CD4-positive, CD25-positive, alpha-beta regulatory T cell (primary cell): ENCODE measurements around the gene FAM53B. TPM values are rescaled to one million over a fixed set of nuclear protein-coding genes. Genes with fewer than 3 reads are reported as not detected.

Source experiments
- ATAC-seq, 2 donors: fragments of 150-1000 bp; cut with Tn5 transposase; one replicate each; pipeline ENCODE4 v1.10.0; 2021; ENCODE audit warnings: low read depth in 2 of 2, moderate number of reproducible peaks in 2 of 2, moderate library complexity in 1 of 2
- DNase-seq, 3 donors: peaks; one replicate each; pipeline versions ENCODE4 v3.0.0 to v3.0.0-alpha.2; 2012 to 2022; ENCODE audit warnings: mixed read lengths in 1 of 3
- H3K27ac ChIP-seq: one replicate; pipeline ENCODE4 v1.7.0; 2013; ENCODE audit warnings: mild to moderate bottlenecking, low read length; ENCODE audit not compliant: insufficient read depth, poor library complexity, severe bottlenecking
- H3K27me3 ChIP-seq: one replicate; pipeline ENCODE4 v1.7.0; 2013; ENCODE audit warnings: low read length; ENCODE audit not compliant: control insufficient read depth, insufficient read depth
- H3K36me3 ChIP-seq: one replicate; pipeline ENCODE4 v1.7.0; 2013; ENCODE audit warnings: mild to moderate bottlenecking, low read length, moderate library complexity; ENCODE audit not compliant: control insufficient read depth, insufficient read depth
- H3K4me1 ChIP-seq: 2 replicates; pipeline ENCODE4 v1.7.0; 2013; ENCODE audit warnings: mild to moderate bottlenecking, low read length; ENCODE audit not compliant: insufficient read depth, control insufficient read depth, poor library complexity, severe bottlenecking
- H3K4me3 ChIP-seq: one replicate; pipeline ENCODE4 v1.7.0; 2013; ENCODE audit warnings: low read depth, mild to moderate bottlenecking, low read length, moderate library complexity
- H3K9me3 ChIP-seq, 2 experiments: 1 replicate in 1 of 2; 2 replicates in 1 of 2; pipeline ENCODE4 v1.7.0; 2013; ENCODE audit warnings: low read length in 2 of 2, mild to moderate bottlenecking in 1 of 2, moderate library complexity in 1 of 2; ENCODE audit not compliant: control insufficient read depth in 2 of 2
- H3K27ac Mint-ChIP-seq, 3 donors: one replicate each; pipeline ENCODE4 v1.8.0; 2020 to 2022; ENCODE audit warnings: mild to moderate bottlenecking in 3 of 3, mixed read lengths in 3 of 3, moderate library complexity in 2 of 3
- H3K27me3 Mint-ChIP-seq: one replicate; pipeline ENCODE4 v1.8.0; 2022; ENCODE audit warnings: mild to moderate bottlenecking, mixed read lengths
- H3K36me3 Mint-ChIP-seq: one replicate; pipeline ENCODE4 v1.8.0; 2020; ENCODE audit warnings: mixed read lengths
- H3K4me1 Mint-ChIP-seq, 4 donors: one replicate each; pipeline ENCODE4 v1.8.0; 2020 to 2022; ENCODE audit warnings: mixed read lengths in 4 of 4, mild to moderate bottlenecking in 1 of 4
- H3K4me3 Mint-ChIP-seq, 4 donors: one replicate each; pipeline ENCODE4 v1.8.0; 2020 to 2022; ENCODE audit warnings: mild to moderate bottlenecking in 4 of 4, mixed read lengths in 4 of 4, moderate library complexity in 3 of 4
- H3K9me3 Mint-ChIP-seq, 7 donors: one replicate each; pipeline ENCODE4 v1.8.0; 2020 to 2022; ENCODE audit warnings: mixed read lengths in 7 of 7, mild to moderate bottlenecking in 3 of 7, moderate library complexity in 2 of 7
- polyA plus RNA-seq, 4 donors: library from polyadenylated mRNA; unstranded; fragments of 300-500 nt; fragmentation: Illumina TruSeq; gene quantifications; one replicate each; pipeline ENCODE4 v1.2.3, GENCODE V29; 2021
- total RNA-seq: library from RNA; stranded (reverse); gene quantifications from one replicate; pipeline ENCODE4 v1.2.3, GENCODE V29; 2022

FAM53B gene
- total and polyA plus RNA-seq, 5 donors from 2014 or later = 5.8 to 116 (median 15.0) TPM

DNA sequence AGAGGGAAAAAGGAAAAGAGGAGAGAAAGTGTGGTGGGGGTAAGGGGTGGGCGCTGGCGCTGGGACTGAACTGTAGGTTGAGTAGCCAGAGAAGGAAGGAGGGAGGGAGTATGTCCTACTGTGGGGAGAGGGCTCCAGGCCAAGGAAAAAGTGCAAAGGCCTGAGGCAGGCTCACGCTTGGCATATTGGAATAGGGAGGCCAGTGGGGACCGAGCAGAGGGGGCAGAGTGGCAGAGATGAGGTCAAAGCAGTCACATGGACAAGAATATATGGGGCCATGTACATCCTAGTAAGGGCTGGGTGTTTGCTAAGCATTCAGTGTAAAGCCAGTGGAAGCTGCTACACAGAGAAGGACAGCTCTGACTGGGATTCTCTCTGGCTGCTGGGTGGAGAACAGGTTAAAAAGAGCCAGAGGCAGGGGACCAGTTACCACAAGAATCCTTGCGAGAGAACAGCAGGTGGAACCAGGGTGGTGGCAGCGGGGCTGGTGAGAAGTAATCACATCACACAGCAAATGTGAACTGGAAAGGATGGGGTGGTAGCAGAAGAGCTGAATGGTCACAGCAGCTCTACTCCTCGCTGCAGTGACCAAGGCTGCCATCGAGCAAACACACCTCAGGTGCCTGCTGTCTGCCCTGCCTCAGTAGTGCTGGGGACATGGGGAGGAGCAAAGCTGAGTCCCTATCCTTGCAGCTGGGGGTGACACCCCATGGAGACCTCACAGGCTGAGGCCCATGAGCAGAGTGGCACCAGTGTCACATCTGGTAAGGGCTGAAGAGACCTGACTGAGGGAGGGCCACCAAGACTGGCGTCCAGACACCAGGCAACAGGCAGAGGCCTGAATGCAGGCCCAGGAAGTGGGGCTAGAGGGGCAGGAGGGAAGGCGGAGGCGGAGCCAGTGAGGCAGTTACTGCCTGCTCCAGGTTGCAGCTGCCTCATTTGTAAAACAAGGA, 39.5 kb downstream of the FAM53B start:
- Mint-ChIP-seq H3K27ac (peak overlapping the region; percentile 90 to 99 (median 97)), H3K36me3 (peaks cover 32% of the 10 kb centered on the region), H3K4me1 (peaks cover 24 to 100% (median 73%) of the 10 kb centered on the region in 4 donors), H3K27me3 (no peaks in the 10 kb centered on the region), H3K4me3 (peak overlapping the region; percentile 61 to 85 (median 74)), H3K9me3 (peaks cover 0 to 2% (median 0%) of the 10 kb centered on the region in 7 donors)
- peaks cover 100% of the 10 kb centered on the region for H3K4me1 ChIP-seq
- DNase-seq = peak in 1 of 3 donors; percentile 67
- H3K9me3 ChIP-seq = no peaks in the 10 kb centered on the region
- peaks cover 22% of the 10 kb centered on the region for H3K36me3 ChIP-seq
- H3K4me3 ChIP-seq = no peak overlapping the region
- no peak for ATAC-seq
- H3K27ac ChIP-seq = peak overlapping the region; percentile 94
- H3K27me3 ChIP-seq = no peaks in the 10 kb centered on the region

GRCh38 chr10:124703778-124704427, 40.3 kb downstream of the FAM53B start:
- no peaks in the 10 kb centered on the region for H3K27me3 Mint-ChIP-seq
- peaks cover 16 to 100% (median 70%) of the 10 kb centered on the region in 4 donors for H3K4me1 Mint-ChIP-seq
- H3K27ac Mint-ChIP-seq = peak overlapping the region; percentile 90 to 99 (median 97)
- H3K9me3 Mint-ChIP-seq = peaks cover 0 to 2% (median 0%) of the 10 kb centered on the region in 7 donors
- peak in 1 of 3 donors; percentile 75 for DNase-seq
- Histone ChIP-seq H3K4me3 (no peak overlapping the region), H3K27me3 (no peaks in the 10 kb centered on the region), H3K27ac (peak overlapping the region; percentile 94), H3K9me3 (no peaks in the 10 kb centered on the region), H3K4me1 (peaks cover 100% of the 10 kb centered on the region), H3K36me3 (peaks cover 22% of the 10 kb centered on the region)
- H3K4me3 Mint-ChIP-seq = peak overlapping the region; percentile 61 to 85 (median 74)
- ATAC-seq = peak; percentile 17 to 23
- peaks cover 35% of the 10 kb centered on the region for H3K36me3 Mint-ChIP-seq

GRCh38 chr10:124703372-124703771, 40.8 kb downstream of the FAM53B start:
- H3K27me3 Mint-ChIP-seq = no peaks in the 10 kb centered on the region
- ATAC-seq (no peak), DNase-seq (no peak)
- H3K4me3 Mint-ChIP-seq = peak overlapping the region; percentile 75 to 89 (median 78)
- H3K4me1 ChIP-seq = peaks cover 100% of the 10 kb centered on the region
- peaks cover 0 to 2% (median 0%) of the 10 kb centered on the region in 7 donors for H3K9me3 Mint-ChIP-seq
- peaks cover 15 to 100% (median 72%) of the 10 kb centered on the region in 4 donors for H3K4me1 Mint-ChIP-seq
- no peaks in the 10 kb centered on the region for H3K27me3 ChIP-seq
- H3K9me3 ChIP-seq = no peaks in the 10 kb centered on the region
- H3K27ac ChIP-seq = peak overlapping the region; percentile 94
- H3K36me3 ChIP-seq = peaks cover 22% of the 10 kb centered on the region
- H3K36me3 Mint-ChIP-seq = peaks cover 35% of the 10 kb centered on the region
- H3K4me3 ChIP-seq = no peak overlapping the region
- peak overlapping the region; percentile 90 to 100 (median 97) for H3K27ac Mint-ChIP-seq

DNA sequence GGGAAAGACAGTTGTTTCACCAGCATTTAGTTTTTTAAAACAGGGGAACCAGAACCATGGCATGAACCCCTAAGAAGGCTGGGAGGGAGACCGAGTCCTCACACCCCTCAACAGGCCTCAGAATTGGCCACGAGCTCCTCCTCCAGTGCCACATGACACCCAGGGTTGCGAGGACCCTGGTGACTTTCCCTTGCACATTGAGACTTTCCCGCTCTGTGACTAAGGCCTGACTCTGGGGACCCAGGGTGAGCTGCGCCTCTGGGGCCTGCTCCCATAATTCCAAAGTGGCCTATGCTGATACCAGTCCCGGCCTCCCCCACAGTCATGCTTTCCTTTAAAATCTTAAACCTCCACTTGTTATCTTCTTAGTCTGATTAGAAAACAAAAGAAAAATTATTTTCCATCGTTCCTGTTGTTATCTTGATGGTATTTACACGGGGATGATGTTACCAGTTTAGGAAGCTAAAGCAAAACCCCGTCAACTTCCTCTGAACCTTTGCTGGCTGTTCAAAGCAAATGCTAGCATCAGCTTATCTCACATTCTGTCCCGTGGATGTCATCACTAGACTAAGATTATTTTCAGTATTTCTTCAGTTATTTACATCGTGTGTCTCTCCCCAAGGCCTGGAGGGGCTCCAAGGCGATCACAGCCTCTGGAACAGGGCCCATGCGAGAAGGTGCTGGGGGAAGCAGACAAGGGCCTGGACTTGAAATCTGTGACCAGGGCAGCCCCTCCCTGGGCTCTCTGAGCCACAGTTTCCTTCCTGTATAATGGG, 42.1 kb downstream of the FAM53B start:
- Histone ChIP-seq H3K4me1 (peaks cover 100% of the 10 kb centered on the region), H3K36me3 (peaks cover 22% of the 10 kb centered on the region), H3K4me3 (peak overlapping the region; percentile 41), H3K9me3 (no peaks in the 10 kb centered on the region), H3K27ac (peak overlapping the region; percentile 94), H3K27me3 (no peaks in the 10 kb centered on the region)
- DNase-seq (peak in 2 of 3 donors; percentile 54 to 77), ATAC-seq (peak; percentile 53 to 57)
- H3K36me3 Mint-ChIP-seq = peaks cover 30% of the 10 kb centered on the region
- H3K27ac Mint-ChIP-seq = peak overlapping the region; percentile 90 to 100 (median 97)
- H3K4me1 Mint-ChIP-seq = peaks cover 12 to 100% (median 70%) of the 10 kb centered on the region in 4 donors
- H3K9me3 Mint-ChIP-seq = no peaks in the 10 kb centered on the region
- H3K27me3 Mint-ChIP-seq = no peaks in the 10 kb centered on the region
- peak overlapping the region; percentile 71 to 89 (median 78) for H3K4me3 Mint-ChIP-seq

DNA sequence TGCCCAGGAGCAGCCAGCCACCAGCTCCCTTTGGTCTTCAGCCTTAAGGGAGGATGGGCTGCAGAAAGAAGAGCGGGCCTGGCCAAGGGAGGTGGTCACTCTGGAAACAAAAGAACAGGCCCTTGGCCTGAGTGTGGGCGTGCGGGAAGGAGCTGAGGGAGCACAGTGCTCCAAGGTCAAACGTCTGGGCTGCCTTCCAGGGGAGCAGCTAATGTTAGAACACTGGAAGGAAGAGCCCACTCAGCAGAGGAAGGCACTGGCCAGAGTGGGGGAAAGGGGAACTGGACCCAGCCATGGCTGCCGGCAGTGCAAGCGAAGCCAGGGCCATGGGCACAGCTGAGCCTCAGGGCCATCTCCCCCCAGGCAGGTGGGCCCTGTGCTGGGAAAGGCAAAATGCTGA, 42.7 kb downstream of the FAM53B start:
- peaks cover 21% of the 10 kb centered on the region for H3K36me3 ChIP-seq
- H3K27me3 Mint-ChIP-seq = no peaks in the 10 kb centered on the region
- H3K4me1 Mint-ChIP-seq = peaks cover 19 to 100% (median 71%) of the 10 kb centered on the region in 4 donors
- peaks cover 31% of the 10 kb centered on the region for H3K36me3 Mint-ChIP-seq
- H3K4me3 Mint-ChIP-seq = peak overlapping the region; percentile 68 to 90 (median 74)
- H3K27ac ChIP-seq = peak overlapping the region; percentile 94
- H3K9me3 Mint-ChIP-seq = no peaks in the 10 kb centered on the region
- H3K9me3 ChIP-seq = no peaks in the 10 kb centered on the region
- H3K4me3 ChIP-seq = no peak overlapping the region
- DNase-seq (no peak), ATAC-seq (no peak)
- no peaks in the 10 kb centered on the region for H3K27me3 ChIP-seq
- peak overlapping the region; percentile 90 to 100 (median 97) for H3K27ac Mint-ChIP-seq
- H3K4me1 ChIP-seq = peaks cover 100% of the 10 kb centered on the region

DNA sequence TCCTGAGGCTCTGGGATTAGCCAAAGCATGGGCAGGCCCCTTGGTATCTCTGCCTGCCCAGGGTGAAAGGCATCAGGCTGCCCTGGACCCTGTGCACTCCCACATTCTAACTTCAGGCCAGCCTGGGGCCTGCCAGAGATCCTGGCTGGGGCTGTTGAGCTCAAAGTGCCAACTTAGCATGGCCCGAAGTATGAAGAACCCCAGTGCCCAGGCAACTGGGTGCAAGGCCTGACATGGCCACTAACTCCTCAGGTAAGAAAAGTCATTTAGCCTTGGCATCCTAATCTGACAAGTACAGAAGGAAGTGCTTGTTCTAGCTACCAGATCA, 43.2 kb downstream of the FAM53B start:
- H3K9me3 ChIP-seq = no peaks in the 10 kb centered on the region
- peak overlapping the region; percentile 94 for H3K27ac ChIP-seq
- peaks cover 23 to 100% (median 74%) of the 10 kb centered on the region in 4 donors for H3K4me1 Mint-ChIP-seq
- no peak overlapping the region for H3K4me3 ChIP-seq
- H3K27me3 ChIP-seq = no peaks in the 10 kb centered on the region
- peaks cover 100% of the 10 kb centered on the region for H3K4me1 ChIP-seq
- peak overlapping the region; percentile 90 to 100 (median 97) for H3K27ac Mint-ChIP-seq
- peak overlapping the region; percentile 68 to 90 (median 74) for H3K4me3 Mint-ChIP-seq
- peaks cover 29% of the 10 kb centered on the region for H3K36me3 Mint-ChIP-seq
- DNase-seq (no peak), ATAC-seq (no peak)
- no peaks in the 10 kb centered on the region for H3K9me3 Mint-ChIP-seq
- H3K36me3 ChIP-seq = peaks cover 17% of the 10 kb centered on the region
- no peaks in the 10 kb centered on the region for H3K27me3 Mint-ChIP-seq
